ENCODE data around the gene ZNF888.

GRCh38 chr19:52880895-52881389 lies 42.3 kb downstream of the ZNF888 start:
- TF ChIP-seq, protein P1, sequence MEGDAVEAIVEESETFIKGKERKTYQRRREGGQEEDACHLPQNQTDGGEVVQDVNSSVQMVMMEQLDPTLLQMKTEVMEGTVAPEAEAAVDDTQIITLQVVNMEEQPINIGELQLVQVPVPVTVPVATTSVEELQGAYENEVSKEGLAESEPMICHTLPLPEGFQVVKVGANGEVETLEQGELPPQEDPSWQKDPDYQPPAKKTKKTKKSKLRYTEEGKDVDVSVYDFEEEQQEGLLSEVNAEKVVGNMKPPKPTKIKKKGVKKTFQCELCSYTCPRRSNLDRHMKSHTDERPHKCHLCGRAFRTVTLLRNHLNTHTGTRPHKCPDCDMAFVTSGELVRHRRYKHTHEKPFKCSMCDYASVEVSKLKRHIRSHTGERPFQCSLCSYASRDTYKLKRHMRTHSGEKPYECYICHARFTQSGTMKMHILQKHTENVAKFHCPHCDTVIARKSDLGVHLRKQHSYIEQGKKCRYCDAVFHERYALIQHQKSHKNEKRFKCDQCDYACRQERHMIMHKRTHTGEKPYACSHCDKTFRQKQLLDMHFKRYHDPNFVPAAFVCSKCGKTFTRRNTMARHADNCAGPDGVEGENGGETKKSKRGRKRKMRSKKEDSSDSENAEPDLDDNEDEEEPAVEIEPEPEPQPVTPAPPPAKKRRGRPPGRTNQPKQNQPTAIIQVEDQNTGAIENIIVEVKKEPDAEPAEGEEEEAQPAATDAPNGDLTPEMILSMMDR (IDR thresholded peaks at IDR 0.05 in 2 of 3, conservative IDR thresholded peaks at IDR 0.05 in 1 of 3; ENCODE audit: insufficient read depth in 2 of 3, low read depth in 1 of 3, low read length in 3 of 3) = no peak
- TF ChIP-seq ZZZ3 (IDR thresholded peaks at IDR 0.05) = no peak
- TF ChIP-seq, protein P2, sequence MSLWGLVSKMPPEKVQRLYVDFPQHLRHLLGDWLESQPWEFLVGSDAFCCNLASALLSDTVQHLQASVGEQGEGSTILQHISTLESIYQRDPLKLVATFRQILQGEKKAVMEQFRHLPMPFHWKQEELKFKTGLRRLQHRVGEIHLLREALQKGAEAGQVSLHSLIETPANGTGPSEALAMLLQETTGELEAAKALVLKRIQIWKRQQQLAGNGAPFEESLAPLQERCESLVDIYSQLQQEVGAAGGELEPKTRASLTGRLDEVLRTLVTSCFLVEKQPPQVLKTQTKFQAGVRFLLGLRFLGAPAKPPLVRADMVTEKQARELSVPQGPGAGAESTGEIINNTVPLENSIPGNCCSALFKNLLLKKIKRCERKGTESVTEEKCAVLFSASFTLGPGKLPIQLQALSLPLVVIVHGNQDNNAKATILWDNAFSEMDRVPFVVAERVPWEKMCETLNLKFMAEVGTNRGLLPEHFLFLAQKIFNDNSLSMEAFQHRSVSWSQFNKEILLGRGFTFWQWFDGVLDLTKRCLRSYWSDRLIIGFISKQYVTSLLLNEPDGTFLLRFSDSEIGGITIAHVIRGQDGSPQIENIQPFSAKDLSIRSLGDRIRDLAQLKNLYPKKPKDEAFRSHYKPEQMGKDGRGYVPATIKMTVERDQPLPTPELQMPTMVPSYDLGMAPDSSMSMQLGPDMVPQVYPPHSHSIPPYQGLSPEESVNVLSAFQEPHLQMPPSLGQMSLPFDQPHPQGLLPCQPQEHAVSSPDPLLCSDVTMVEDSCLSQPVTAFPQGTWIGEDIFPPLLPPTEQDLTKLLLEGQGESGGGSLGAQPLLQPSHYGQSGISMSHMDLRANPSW (CRISPR knock-in tag; IDR thresholded peaks at IDR 0.05) = no peak
- no peak for TF ChIP-seq JUND (IDR thresholded peaks at IDR 0.05; ENCODE audit: borderline replicate concordance, low read depth, low read length)
- TF ChIP-seq JUND (tag; IDR thresholded peaks at IDR 0.05; ENCODE audit: borderline replicate concordance, low read depth, low read length) = no peak
- TF ChIP-seq POLR2A (conservative IDR thresholded peaks at IDR 0.05) = no peak
- TF ChIP-seq EWSR1 (IDR thresholded peaks at IDR 0.05; ENCODE audit: borderline replicate concordance, low read depth, partially characterized antibody) = no peak
- TF ChIP-seq SIRT6 (IDR thresholded peaks at IDR 0.05; ENCODE audit: low read depth, low read length) = no peak
